Measurements from ENCODE around the gene CSRNP3.
"Not testable (repeated sequence)": the region's sequence is repeated elsewhere in the genome, so short reads cannot be mapped to it uniquely, and the experiment has no call there.

DNA sequence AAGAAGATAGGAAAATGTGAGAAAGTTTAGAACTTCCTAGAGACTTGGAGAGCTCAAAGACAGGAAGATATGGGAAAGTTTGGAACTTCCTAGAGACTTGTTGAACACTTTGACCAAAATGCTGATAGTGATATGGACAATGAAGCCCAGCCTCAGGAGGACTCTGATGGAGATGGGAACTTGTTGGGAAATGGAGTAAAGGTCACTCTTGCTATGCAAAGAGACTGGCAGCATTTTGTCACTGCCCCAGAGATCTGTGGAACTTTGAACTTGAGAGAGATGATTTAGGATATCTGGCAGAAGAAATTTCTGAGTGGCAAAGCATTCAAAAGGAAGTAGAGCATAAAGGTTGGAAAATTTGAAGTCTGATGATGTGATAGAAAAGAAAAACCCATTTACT lies 121.5 kb downstream of the CSRNP3 start:
- not testable (repeated sequence) for TF ChIP-seq POLR2A (IDR thresholded peaks at IDR 0.05)
- TF ChIP-seq, protein P1, sequence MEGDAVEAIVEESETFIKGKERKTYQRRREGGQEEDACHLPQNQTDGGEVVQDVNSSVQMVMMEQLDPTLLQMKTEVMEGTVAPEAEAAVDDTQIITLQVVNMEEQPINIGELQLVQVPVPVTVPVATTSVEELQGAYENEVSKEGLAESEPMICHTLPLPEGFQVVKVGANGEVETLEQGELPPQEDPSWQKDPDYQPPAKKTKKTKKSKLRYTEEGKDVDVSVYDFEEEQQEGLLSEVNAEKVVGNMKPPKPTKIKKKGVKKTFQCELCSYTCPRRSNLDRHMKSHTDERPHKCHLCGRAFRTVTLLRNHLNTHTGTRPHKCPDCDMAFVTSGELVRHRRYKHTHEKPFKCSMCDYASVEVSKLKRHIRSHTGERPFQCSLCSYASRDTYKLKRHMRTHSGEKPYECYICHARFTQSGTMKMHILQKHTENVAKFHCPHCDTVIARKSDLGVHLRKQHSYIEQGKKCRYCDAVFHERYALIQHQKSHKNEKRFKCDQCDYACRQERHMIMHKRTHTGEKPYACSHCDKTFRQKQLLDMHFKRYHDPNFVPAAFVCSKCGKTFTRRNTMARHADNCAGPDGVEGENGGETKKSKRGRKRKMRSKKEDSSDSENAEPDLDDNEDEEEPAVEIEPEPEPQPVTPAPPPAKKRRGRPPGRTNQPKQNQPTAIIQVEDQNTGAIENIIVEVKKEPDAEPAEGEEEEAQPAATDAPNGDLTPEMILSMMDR (IDR thresholded peaks at IDR 0.05), result not testable (repeated sequence)

Measured in upper lobe of left lung (tissue), 4 donors.